A673 (cell line): ENCODE measurements around the gene MATN1. TPM values are rescaled to one million over a fixed set of nuclear protein-coding genes. Genes with fewer than 3 reads are reported as not detected.

ENCODE experiments used
- BruUV-seq: library from RNA; stranded (reverse); fragments of 400-500 nt; replicated peaks from 2 replicates; lab custom pipeline; 2021; lab: Mats Ljungman, UMichigan
- CTCF ChIA-PET: fragments of 300-600 bp; sonication (Branson Sonifier 250); formaldehyde crosslinking; loops from one replicate; lab custom pipeline; 2022; ENCODE audit warnings: antibody characterized with exemption; lab: Charles Lee
- POLR2A ChIA-PET: fragments of 300-600 bp; sonication (Branson Sonifier 250); formaldehyde crosslinking; loops from one replicate; lab custom pipeline; 2022; ENCODE audit warnings: antibody characterized with exemption; ENCODE audit not compliant: low non-redundant PET; lab: Charles Lee
- DNase-seq: peaks from one replicate; pipeline ENCODE4 v3.0.0-alpha.2; 2015; ENCODE audit warnings: low spot score
- H3K27ac ChIP-seq: fragments of 200-600 bp; sonication (generic); 2 replicates; pipeline ENCODE4 v1.5.1; 2016; ENCODE audit warnings: mixed run types, low read depth, mild to moderate bottlenecking, mixed read lengths, antibody characterized with exemption, low read length; ENCODE audit not compliant: poor library complexity, severe bottlenecking
- H3K27me3 ChIP-seq: fragments of 200-600 bp; sonication (generic); replicated peaks from 2 replicates; pipeline ENCODE4 v1.6.1; 2017; ENCODE audit warnings: mixed run types, low read depth, mild to moderate bottlenecking, mixed read lengths, antibody characterized with exemption, low read length; ENCODE audit not compliant: insufficient read depth, poor library complexity
- H3K36me3 ChIP-seq: fragments of 200-600 bp; sonication (generic); 2 replicates; pipeline ENCODE4 v1.6.1; 2016; ENCODE audit warnings: mixed run types, mild to moderate bottlenecking, mixed read lengths, antibody characterized with exemption, low read length; ENCODE audit not compliant: insufficient read depth, poor library complexity, severe bottlenecking
- H3K4me1 ChIP-seq: fragments of 200-600 bp; sonication (generic); 2 replicates; pipeline ENCODE4 v1.6.1; 2017; ENCODE audit warnings: mixed run types, mild to moderate bottlenecking, mixed read lengths, antibody characterized with exemption, low read length; ENCODE audit not compliant: insufficient read depth, poor library complexity, severe bottlenecking
- H3K4me3 ChIP-seq: fragments of 200-600 bp; sonication (generic); 2 replicates; pipeline ENCODE4 v1.5.1; 2016; ENCODE audit warnings: low read depth, mixed run types, mild to moderate bottlenecking, mixed read lengths, low read length; ENCODE audit not compliant: poor library complexity, severe bottlenecking
- H3K9me3 ChIP-seq: fragments of 200-600 bp; sonication (generic); 2 replicates; pipeline ENCODE4 v1.6.1; 2016; ENCODE audit warnings: mixed run types, low read depth, mild to moderate bottlenecking, mixed read lengths, antibody characterized with exemption, low read length; ENCODE audit not compliant: poor library complexity, severe bottlenecking
- CTCF ChIP-seq: fragments of 300-800, 200-600 bp; sonication (generic); conservative IDR thresholded peaks from 2 replicates; pipeline ENCODE4 v1.5.1; 2017; ENCODE audit warnings: low read depth, mild to moderate bottlenecking, antibody characterized with exemption, low read length, moderate library complexity, mixed read lengths
- EZH2 ChIP-seq: fragments of 200-600 bp; sonication (generic); IDR thresholded peaks from 2 replicates; pipeline ENCODE4 v1.6.1; 2017; ENCODE audit warnings: borderline replicate concordance, low read depth, mild to moderate bottlenecking, mixed read lengths, antibody characterized with exemption, low read length; ENCODE audit not compliant: poor library complexity, severe bottlenecking
- intact Hi-C: fragments of 100-400 bp; cut with micrococcal nuclease; formaldehyde crosslinking; loops from one replicate; pipeline ENCODE4 v1.10.0; 2022; ENCODE audit not compliant: unreplicated experiment
- microRNA-seq: library from miRNA; unstranded; fragments of <30 nt; microRNA quantifications from one replicate; pipeline ENCODE4 v1.2.0, GENCODE V29; 2021
- total RNA-seq: library from RNA; stranded (reverse); gene quantifications from 2 replicates; pipeline ENCODE4 v1.2.3, GENCODE V29; 2021

The MATN1 gene
- total RNA-seq, 1 experiment from 2014 or later = not detected

- no peaks in the 10 kb centered on the region for H3K27me3 ChIP-seq
- ChIA-PET POLR2A (no interaction called here), CTCF (no interaction called here)
- H3K36me3 ChIP-seq = no peaks in the 10 kb centered on the region
- no peaks in the 10 kb centered on the region for H3K9me3 ChIP-seq
- no peak overlapping the region for H3K4me3 ChIP-seq
- H3K4me1 ChIP-seq = no peaks in the 10 kb centered on the region
- DNase-seq = no peak
- intact Hi-C loops = no loop called here
- no peak overlapping the region for H3K27ac ChIP-seq
- TF ChIP-seq EZH2 = no peak
- no peak for TF ChIP-seq CTCF
- BruUV-seq = no TSS peak
Measured at GRCh38 chr1:30662291-30662840, 61.0 kb downstream of the MATN1 start.

GRCh38 chr1:30661311-30661710 is 62.1 kb downstream of the MATN1 start:
- DNase-seq = no peak

More at GRCh38 chr1:30661311-30661710, 62.1 kb downstream of the MATN1 start:
- BruUV-seq = no TSS peak
- ChIA-PET POLR2A (no interaction called here), CTCF (no interaction called here)
- H3K27me3 ChIP-seq = no peaks in the 10 kb centered on the region
- no peak overlapping the region for H3K27ac ChIP-seq
- H3K9me3 ChIP-seq = no peaks in the 10 kb centered on the region
- no peak overlapping the region for H3K4me3 ChIP-seq
- TF ChIP-seq CTCF (no peak), EZH2 (no peak)
- no peaks in the 10 kb centered on the region for H3K36me3 ChIP-seq
- no peaks in the 10 kb centered on the region for H3K4me1 ChIP-seq
- intact Hi-C loops = no loop called here

Small RNA genes lying within 50 kb of the gene (microRNA-seq; reads per million reads assigned to microRNA genes)
- not detected for gene MIR4420

Other genes with a start within 250 kb of the MATN1 start
- not detected in 2 replicates for gene LAPTM5, start 34.2 kb upstream of the MATN1 start, total RNA-seq
- gene SDC3, start 185.2 kb upstream of the MATN1 start, total RNA-seq = 7.7 and 11.6 TPM in 2 replicates